ENCODE measurements around the gene ZNF367.
"Not testable (repeated sequence)": the region's sequence is repeated elsewhere in the genome, so short reads cannot be mapped to it uniquely, and the experiment has no call there.

ZNF367 gene

GRCh38 chr9:96363175-96363967 lies 54.8 kb downstream of the ZNF367 start:
- peak; percentile 18 for DNase-seq (ENCODE audit: low spot score)

DNA sequence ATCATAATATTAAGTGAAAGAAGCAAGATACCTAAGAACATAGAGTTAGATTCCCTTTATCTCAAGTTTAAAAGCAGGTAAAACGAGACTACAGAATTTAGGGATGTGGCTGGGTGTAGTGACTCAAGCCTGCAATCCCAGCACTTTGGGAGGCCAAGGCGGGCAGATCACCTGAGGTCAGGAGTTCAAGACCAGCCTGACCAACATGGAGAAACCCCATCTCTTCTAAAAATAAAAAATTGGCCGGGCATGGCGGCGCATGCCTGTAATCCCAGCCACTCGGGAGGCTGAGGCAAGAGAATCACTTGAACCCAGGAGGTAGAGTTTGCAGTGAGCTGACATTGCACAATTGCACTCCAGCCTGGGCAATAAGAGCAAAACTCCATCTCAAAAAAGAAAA lies 56.1 kb downstream of the ZNF367 start:
- not testable (repeated sequence) for DNase-seq (ENCODE audit: low spot score)

DNA sequence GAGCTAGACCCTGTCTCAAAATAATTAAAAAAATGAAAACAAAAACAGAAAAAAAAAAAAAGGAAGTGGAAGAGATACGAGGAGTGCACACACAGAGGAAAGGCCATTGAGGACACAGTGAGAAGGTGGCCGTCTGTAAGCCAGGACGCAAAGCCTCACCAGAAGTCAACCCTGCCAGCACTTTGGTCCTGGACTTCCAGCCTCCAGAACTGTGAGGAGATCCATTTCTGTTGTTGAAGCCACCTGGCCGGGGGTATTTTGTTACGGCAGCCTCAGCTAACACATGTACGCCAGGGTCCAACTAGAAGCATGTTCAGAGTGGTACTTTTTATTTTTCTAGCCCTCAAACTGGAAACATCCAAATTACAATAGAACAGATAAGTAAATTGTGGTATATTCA lies 56.5 kb downstream of the ZNF367 start:
- no peak for DNase-seq (ENCODE audit: low spot score)

DNA sequence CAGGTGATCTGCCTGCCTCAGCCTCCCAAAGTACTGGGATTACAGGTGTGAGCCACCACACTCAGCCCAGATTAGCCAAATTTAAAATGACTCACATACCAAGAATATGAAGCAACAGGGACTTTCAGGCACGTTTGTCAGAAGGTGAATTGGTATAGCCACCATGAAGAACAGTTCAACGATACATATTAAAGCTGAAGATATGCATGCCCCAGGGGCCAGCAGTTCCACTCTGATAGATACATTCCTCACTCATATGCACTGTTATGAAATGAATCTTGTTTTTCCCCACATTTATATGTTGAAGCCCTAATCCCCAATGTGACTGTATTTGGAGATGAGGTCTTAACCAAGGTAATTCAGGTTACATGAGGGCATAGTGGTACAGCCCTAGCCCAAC lies 57.2 kb downstream of the ZNF367 start:
- DNase-seq (ENCODE audit: low spot score): no peak

GRCh38 chr9:96360523-96360922 lies 57.6 kb downstream of the ZNF367 start:
- DNase-seq (ENCODE audit: low spot score): not testable (repeated sequence)

DNA sequence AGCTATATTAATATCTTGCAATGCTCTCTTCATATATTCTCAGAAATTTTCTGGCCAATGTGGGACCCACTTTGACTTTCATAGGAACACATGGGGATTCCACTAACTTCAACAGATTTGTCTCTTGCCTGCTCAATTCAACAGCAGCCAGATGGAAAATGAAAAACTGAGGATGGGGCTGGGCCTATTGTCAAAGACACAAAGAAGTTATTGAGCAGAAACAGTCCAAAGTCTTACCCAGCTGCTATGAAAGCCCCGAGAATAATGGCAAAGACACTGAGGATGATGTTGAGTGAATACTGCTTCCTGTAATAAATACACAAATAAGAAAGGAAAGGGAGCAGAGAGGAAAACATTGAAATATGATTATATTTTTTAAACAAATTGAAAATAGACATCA lies 67.3 kb downstream of the ZNF367 start:
- no peak for DNase-seq (ENCODE audit: low spot score)

- DNase-seq (ENCODE audit: low spot score): no peak
Measured at GRCh38 chr9:96348261-96348660, 69.9 kb downstream of the ZNF367 start.

DNA sequence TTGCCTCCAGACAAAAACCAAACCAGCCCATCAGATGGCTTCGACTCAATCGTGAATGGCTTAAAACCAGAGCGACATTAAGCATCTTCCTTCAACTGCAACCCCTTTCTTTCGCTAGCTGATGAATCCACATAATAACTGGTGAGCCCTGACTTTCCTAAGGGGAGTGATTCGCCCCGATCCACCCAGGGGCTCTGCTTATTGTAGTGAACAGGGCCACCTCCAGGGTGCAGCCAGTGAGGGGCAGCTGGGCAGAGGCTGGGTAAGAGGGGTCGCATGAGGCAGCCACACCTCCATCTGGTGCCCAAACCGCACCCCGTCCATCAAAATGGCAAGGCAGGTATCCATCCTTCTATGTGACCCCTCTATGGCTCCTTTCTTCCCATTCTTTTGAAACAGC lies 72.6 kb downstream of the ZNF367 start:
- DNase-seq (ENCODE audit: low spot score): no peak

GRCh38 chr9:96344458-96345180 lies 73.6 kb downstream of the ZNF367 start:
- DNase-seq (ENCODE audit: low spot score): no peak

- no peak for DNase-seq (ENCODE audit: low spot score)
Measured at GRCh38 chr9:96343515-96344360, 74.4 kb downstream of the ZNF367 start.

DNA sequence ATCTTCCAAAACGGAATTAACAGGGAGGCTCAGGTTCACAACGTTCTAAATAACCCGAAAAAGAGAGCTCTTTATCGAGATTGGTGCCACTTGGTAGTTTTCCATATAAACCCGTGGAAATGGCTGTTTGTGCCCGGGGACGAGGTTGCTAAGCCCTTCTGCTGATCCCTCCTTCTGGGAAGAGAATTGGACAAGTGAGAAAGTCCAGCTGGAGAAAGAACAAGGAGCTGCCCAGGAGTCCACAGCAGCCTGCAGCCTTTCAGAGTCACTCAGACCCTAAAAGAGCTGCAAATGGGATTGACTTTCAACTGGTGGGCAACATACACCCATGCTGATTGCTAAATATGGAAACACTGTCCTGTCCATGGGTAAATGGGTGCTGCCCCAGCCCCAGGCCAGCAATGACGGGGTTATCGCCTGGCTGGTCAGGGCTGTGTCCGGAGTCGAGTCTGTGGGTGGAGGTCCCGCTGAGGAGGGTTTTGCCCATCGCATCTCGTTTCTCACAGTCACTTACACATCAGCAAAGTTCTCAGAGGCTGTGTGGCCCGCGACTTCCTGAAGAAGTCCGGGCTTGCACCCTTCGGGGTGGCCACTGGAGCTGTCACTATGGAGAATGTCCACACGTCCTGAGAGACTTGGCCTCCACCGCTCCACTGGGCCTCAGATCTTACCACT lies 75.5 kb downstream of the ZNF367 start:
- DNase-seq (ENCODE audit: low spot score): no peak

- DNase-seq (ENCODE audit: low spot score): no peak
Measured at GRCh38 chr9:96340707-96341106, 77.5 kb downstream of the ZNF367 start.

- no peak for DNase-seq (ENCODE audit: low spot score)
Measured at GRCh38 chr9:96338299-96338698, 79.9 kb downstream of the ZNF367 start.
